IMR-90 (cell line): ENCODE results near the gene RFTN2. TPM values are rescaled to one million over a fixed set of nuclear protein-coding genes. Genes with fewer than 3 reads are reported as not detected.

ENCODE experiments used
- ATAC-seq: fragments of 200-7000 bp; cut with Tn5 transposase; 2 replicates; pipeline ENCODE4 v1.9.1; 2020; ENCODE audit warnings: low read depth, mild to moderate bottlenecking, moderate library complexity
- BruUV-seq: library from RNA; stranded (reverse); fragments of 400-500 nt; replicated peaks from 2 replicates; lab custom pipeline; 2021; lab: Mats Ljungman, UMichigan
- CTCF ChIA-PET: fragments of 300-600 bp; formaldehyde crosslinking; extraction: SDS; loops from one replicate; lab custom pipeline; 2021; ENCODE audit warnings: antibody characterized with exemption; lab: Yijun Ruan, JAX
- POLR2A ChIA-PET: fragments of 300-600 bp; sonication (Branson Sonifier 250); formaldehyde crosslinking; loops from one replicate; lab custom pipeline; 2022; ENCODE audit warnings: antibody characterized with exemption; ENCODE audit not compliant: unreplicated experiment; lab: Charles Lee
- DNase-seq: peaks from one replicate; pipeline ENCODE4 v3.0.0; 2013
- H2AFZ ChIP-seq: replicated peaks from 2 replicates; pipeline ENCODE3; 2013; ENCODE audit warnings: low read length, mild to moderate bottlenecking; ENCODE audit not compliant: poor library complexity
- H2AK5ac ChIP-seq: 2 replicates; pipeline ENCODE4 v1.6.1; 2013; ENCODE audit warnings: low read depth, low read length, inconsistent platforms
- H2AK9ac ChIP-seq: replicated peaks from 2 replicates; pipeline ENCODE3; 2013; ENCODE audit warnings: mild to moderate bottlenecking, low read depth, low read length, moderate library complexity; ENCODE audit not compliant: poor library complexity
- H2BK120ac ChIP-seq: 2 replicates; pipeline ENCODE4 v1.6.1; 2013; ENCODE audit warnings: low read depth, low read length, inconsistent platforms
- H2BK15ac ChIP-seq: 3 replicates; pipeline ENCODE4 v1.6.1; 2013; ENCODE audit warnings: low read depth, low read length, inconsistent platforms
- H2BK20ac ChIP-seq: 2 replicates; pipeline ENCODE4 v1.6.1; 2013; ENCODE audit warnings: low read depth, mild to moderate bottlenecking, inconsistent platforms, low read length, moderate library complexity
- H2BK5ac ChIP-seq: 2 replicates; pipeline ENCODE4 v1.6.1; 2013; ENCODE audit warnings: mild to moderate bottlenecking, low read depth, low read length, inconsistent platforms; ENCODE audit not compliant: poor library complexity, severe bottlenecking
- H3K14ac ChIP-seq: replicated peaks from 2 replicates; pipeline ENCODE4 v1.6.1; 2013; ENCODE audit warnings: low read depth, low read length, inconsistent platforms
- H3K18ac ChIP-seq: 2 replicates; pipeline ENCODE4 v1.6.1; 2013; ENCODE audit warnings: low read depth, low read length, control low read depth
- H3K23ac ChIP-seq: 2 replicates; pipeline ENCODE4 v1.6.1; 2013; ENCODE audit warnings: low read depth, low read length, inconsistent platforms
- H3K27ac ChIP-seq: 2 replicates; pipeline ENCODE4 v1.5.1; 2013; ENCODE audit warnings: mild to moderate bottlenecking, control low read depth, low read length; ENCODE audit not compliant: insufficient read depth
- H3K27me3 ChIP-seq: 2 replicates; pipeline ENCODE4 v1.6.1; 2013; ENCODE audit warnings: low read length; ENCODE audit not compliant: control insufficient read depth, insufficient read depth
- H3K36me3 ChIP-seq: 2 replicates; pipeline ENCODE4 v1.6.1; 2013; ENCODE audit warnings: low read length, mixed read lengths; ENCODE audit not compliant: control insufficient read depth, insufficient read depth
- H3K4ac ChIP-seq: 2 replicates; pipeline ENCODE4 v1.6.1; 2013; ENCODE audit warnings: low read depth, low read length, inconsistent platforms
- H3K4me1 ChIP-seq: 2 replicates; pipeline ENCODE4 v1.6.1; 2013; ENCODE audit warnings: low read length, mixed read lengths; ENCODE audit not compliant: control insufficient read depth, insufficient read depth
- H3K4me2 ChIP-seq: 2 replicates; pipeline ENCODE4 v1.6.1; 2013; ENCODE audit warnings: low read depth, mild to moderate bottlenecking, control low read depth, low read length, moderate library complexity
- H3K4me3 ChIP-seq: 2 replicates; pipeline ENCODE4 v1.5.1; 2013; ENCODE audit warnings: low read depth, mild to moderate bottlenecking, control low read depth, low read length, moderate library complexity; ENCODE audit not compliant: insufficient read depth
- H3K56ac ChIP-seq: 2 replicates; pipeline ENCODE4 v1.6.1; 2013; ENCODE audit warnings: low read length, inconsistent platforms; ENCODE audit not compliant: insufficient read depth; ENCODE audit errors: extremely low read depth
- H3K79me1 ChIP-seq, 2 experiments: 2 replicates each; pipeline ENCODE4 v1.6.1; 2013; ENCODE audit warnings: low read length in 2 of 2, inconsistent platforms in 1 of 2, low read depth in 1 of 2
- H3K9ac ChIP-seq: 2 replicates; pipeline ENCODE4 v1.6.1; 2013; ENCODE audit warnings: low read depth, low read length, control low read depth
- H3K9me1 ChIP-seq: 2 replicates; pipeline ENCODE4 v1.6.1; 2013; ENCODE audit warnings: low read length, inconsistent platforms; ENCODE audit not compliant: insufficient read depth
- H3K9me3 ChIP-seq: 2 replicates; pipeline ENCODE4 v1.6.1; 2013; ENCODE audit warnings: low read length; ENCODE audit not compliant: control insufficient read depth, insufficient read depth
- H4K20me1 ChIP-seq: 2 replicates; pipeline ENCODE4 v1.6.1; 2013; ENCODE audit warnings: low read length, inconsistent platforms; ENCODE audit not compliant: insufficient read depth
- H4K5ac ChIP-seq: 2 replicates; pipeline ENCODE4 v1.6.1; 2013; ENCODE audit warnings: mild to moderate bottlenecking, low read depth, low read length, control low read depth
- H4K8ac ChIP-seq, 2 experiments: 2 replicates each; pipeline ENCODE4 v1.6.1; 2013; ENCODE audit warnings: low read depth in 2 of 2, low read length in 2 of 2, control low read depth in 1 of 2, inconsistent platforms in 1 of 2
- H4K91ac ChIP-seq: 2 replicates; pipeline ENCODE4 v1.6.1; 2013; ENCODE audit warnings: low read depth, low read length, inconsistent platforms; ENCODE audit not compliant: insufficient read depth
- BHLHE40 ChIP-seq: fragments of 150-350 bp; IDR thresholded peaks from 2 replicates; pipeline ENCODE4 v1.6.1; 2016; ENCODE audit warnings: mild to moderate bottlenecking, low read depth, low read length
- CEBPB ChIP-seq: IDR thresholded peaks from 2 replicates; pipeline ENCODE4 v1.6.1; 2012; ENCODE audit warnings: low read depth, low read length, improper control_type of control experiment
- CHD1 ChIP-seq: IDR thresholded peaks from 2 replicates; pipeline ENCODE4 v1.6.1; 2012; ENCODE audit warnings: low read depth, low read length, improper control_type of control experiment
- CTCF ChIP-seq: conservative IDR thresholded peaks from 2 replicates; pipeline ENCODE4 v1.5.1; 2012; ENCODE audit warnings: mild to moderate bottlenecking, low read depth, low read length, improper control_type of control experiment
- FOS ChIP-seq: fragments of 150-350 bp; IDR thresholded peaks from 2 replicates; pipeline ENCODE4 v1.6.1; 2016; ENCODE audit warnings: low read depth, low read length
- MAFK ChIP-seq: IDR thresholded peaks from 2 replicates; pipeline ENCODE4 v1.6.1; 2012; ENCODE audit warnings: low read depth, low read length, improper control_type of control experiment
- POLR2A ChIP-seq: IDR thresholded peaks from 2 replicates; pipeline ENCODE4 v1.6.1; 2012; ENCODE audit warnings: mild to moderate bottlenecking, low read depth, low read length
- RCOR1 ChIP-seq: IDR thresholded peaks from 2 replicates; pipeline ENCODE4 v1.6.1; 2012; ENCODE audit warnings: mild to moderate bottlenecking, low read length, improper control_type of control experiment; ENCODE audit not compliant: insufficient replicate concordance
- SMC3 ChIP-seq: fragments of 150-350 bp; IDR thresholded peaks from 2 replicates; pipeline ENCODE4 v1.6.1; 2016; ENCODE audit warnings: low read depth, mild to moderate bottlenecking, antibody characterized with exemption, low read length, moderate library complexity
- WGBS, 2 experiments: methylation state at CpG; one replicate each; pipeline versions ENCODE4 v1.1.5 to v1.1.7; 2013; ENCODE audit warnings: missing lambda C conversion rate in 2 of 2; ENCODE audit not compliant: insufficient read length in 1 of 2; ENCODE audit errors: extremely low coverage in 2 of 2; 5-methylcytosine and 5-hydroxymethylcytosine counted together
- dilution Hi-C: fragments of 300-500 bp; cut with HindIII; formaldehyde crosslinking; loops from one replicate; pipeline ENCODE4 v1.14.3; 2018; ENCODE audit warnings: low sequenced_read_pairs; ENCODE audit not compliant: unreplicated experiment
- in situ Hi-C: fragments of 300-500 bp; cut with MboI; formaldehyde crosslinking; loops from 3 replicates; pipeline ENCODE4 v1.14.3; 2019; ENCODE audit warnings: low sequenced_read_pairs, inconsistent platforms, mixed read lengths
- intact Hi-C: fragments of 100-400 bp; cut with micrococcal nuclease; formaldehyde crosslinking; loops from 2 replicates; pipeline ENCODE4 v1.10.0; 2022
- polyA plus RNA-seq, 3 experiments: library from polyadenylated mRNA; depleted of rRNA; stranded (reverse); fragments of >200 nt; gene quantifications; 2 replicates each; pipeline ENCODE4 v1.2.3, GENCODE V29; 2012; ENCODE audit warnings: low replicate concordance in 1 of 3
- total RNA-seq: library from RNA; depleted of rRNA; stranded (reverse); fragments of >200 nt; gene quantifications from 2 replicates; pipeline ENCODE4 v1.2.3, GENCODE V29; 2012

RFTN2 gene
- total and polyA plus RNA-seq, 2 of the 4 experiments (the other 2 are of a cell fraction): 0.44 to 2.3 TPM

GRCh38 chr2:197677483-197677882 is 2.1 kb upstream of the RFTN2 start:
- ChIA-PET POLR2A (no interaction called here), CTCF (no interaction called here)
- H4K20me1 ChIP-seq: no peaks in the 10 kb centered on the region
- H2AK5ac ChIP-seq: no peak overlapping the region
- DNase-seq (peak; percentile 53), ATAC-seq (no peak)
- no peak overlapping the region for H3K14ac ChIP-seq
- no peak for TF ChIP-seq CHD1
- TF ChIP-seq BHLHE40: no peak
- no peak for TF ChIP-seq RCOR1
- no peak for TF ChIP-seq CEBPB
- no peak for TF ChIP-seq CTCF
- TF ChIP-seq FOS: 0 out of 2 replicates have a peak, but pooled peaks have one; percentile 10
- TF ChIP-seq POLR2A: no peak
- TF ChIP-seq MAFK: no peak
- no peak for TF ChIP-seq SMC3
- H2AFZ ChIP-seq: no peak overlapping the region
- H4K5ac ChIP-seq: no peak overlapping the region
- BruUV-seq: no TSS peak
- no peak overlapping the region for H4K8ac ChIP-seq
- H3K27ac ChIP-seq: no peak overlapping the region
- no peak overlapping the region for H2BK5ac ChIP-seq
- no peak overlapping the region for H3K4me3 ChIP-seq
- H3K9ac ChIP-seq: no peak overlapping the region
- H3K36me3 ChIP-seq: no peaks in the 10 kb centered on the region
- H3K23ac ChIP-seq: no peak overlapping the region
- in situ Hi-C loops (no loop called here), intact Hi-C loops (no loop called here), dilution Hi-C loops (no loop called here)
- H3K4me2 ChIP-seq: no peak overlapping the region
- H3K79me1 ChIP-seq: peaks cover 0 to 7% of the 10 kb centered on the region in 2 experiments; a peak in 1 of 4 replicates
- H2BK120ac ChIP-seq: no peak overlapping the region
- no CpG with 5 or more reads among the region's 2 CpGs for WGBS, 2 experiments
- no peaks in the 10 kb centered on the region for H3K9me3 ChIP-seq
- no peak overlapping the region for H4K91ac ChIP-seq
- no peak overlapping the region for H2BK15ac ChIP-seq
- no peak overlapping the region for H3K18ac ChIP-seq
- H3K4me1 ChIP-seq: peaks cover 2% of the 10 kb centered on the region; the same call in 1 of the 2 replicates
- H3K4ac ChIP-seq: no peak overlapping the region
- no peak overlapping the region for H2BK20ac ChIP-seq
- H3K9me1 ChIP-seq: 0 out of 2 replicates have a peak, but pooled peaks cover 3% of the 10 kb centered on the region
- H2AK9ac ChIP-seq: no peak overlapping the region
- no peak overlapping the region for H3K56ac ChIP-seq
- no peaks in the 10 kb centered on the region for H3K27me3 ChIP-seq
